HepG2 (cell line): ENCODE data around the gene CLHC1. TPM values are rescaled to one million over a fixed set of nuclear protein-coding genes. Genes with fewer than 3 reads are reported as not detected.

Experiments
- ATAC-seq: fragments of 200-7000 bp; cut with Tn5 transposase; 3 replicates; pipeline ENCODE4 v1.9.1; 2020; ENCODE audit warnings: mild to moderate bottlenecking, moderate library complexity
- BruUV-seq: library from RNA; stranded (reverse); fragments of 400-500 nt; replicated peaks from 2 replicates; lab custom pipeline; 2021; lab: Mats Ljungman, UMichigan
- CTCF ChIA-PET: fragments of 300-600 bp; formaldehyde crosslinking; extraction: SDS; loops from one replicate; lab custom pipeline; 2021; ENCODE audit warnings: low total read pairs, inconsistent platforms, low intra/inter-chr PET ratio; lab: Yijun Ruan, JAX
- POLR2A ChIA-PET: fragments of 350-600 bp; sonication (Branson Sonifier 250); formaldehyde crosslinking; loops from one replicate; lab custom pipeline; 2020; ENCODE audit warnings: antibody characterized with exemption, inconsistent platforms; lab: Yijun Ruan, JAX
- DNase-seq: peaks from one replicate; pipeline ENCODE4 v3.0.0-alpha.2; 2015; ENCODE audit warnings: low spot score
- FAIRE-seq: peaks from 3 replicates; lab custom pipeline; 2011; peaks lifted over from hg19 to GRCh38; lab: Jason Lieb, UNC
- H2AFZ ChIP-seq: one replicate; pipeline ENCODE4 v1.6.1; 2011; ENCODE audit warnings: low read length, inconsistent platforms
- H3K27ac ChIP-seq: fragments of 300-600 bp; 3 replicates; pipeline ENCODE4 v1.8.0; 2011; ENCODE audit warnings: mixed run types, mild to moderate bottlenecking, mixed read lengths, low read length, inconsistent platforms; ENCODE audit not compliant: insufficient read depth; ENCODE audit errors: extremely low read length
- H3K27me3 ChIP-seq, 2 experiments: fragments of 200-600 bp in 1 of 2; 2 replicates in 1 of 2; 3 replicates in 1 of 2; pipeline versions ENCODE4 v1.6.0 to v1.8.0; 2011; ENCODE audit warnings: low read length in 2 of 2, mild to moderate bottlenecking in 2 of 2, moderate library complexity in 2 of 2, inconsistent platforms in 1 of 2; ENCODE audit not compliant: insufficient read depth in 2 of 2, control insufficient read depth in 1 of 2
- H3K36me3 ChIP-seq, 2 experiments: fragments of 200-600 bp in 1 of 2; replicated peaks in 1 of 2; 2 replicates in 1 of 2; 3 replicates in 1 of 2; pipeline versions ENCODE4 v1.5.1 to v1.8.0; 2011; ENCODE audit warnings: low read length in 2 of 2, inconsistent platforms in 1 of 2; ENCODE audit not compliant: insufficient read depth in 2 of 2, control insufficient read depth in 1 of 2
- H3K4me1 ChIP-seq: 2 replicates; pipeline ENCODE4 v1.5.1; 2012; ENCODE audit warnings: low read length, inconsistent platforms; ENCODE audit not compliant: insufficient read depth
- H3K4me2 ChIP-seq: 2 replicates; pipeline ENCODE4 v1.6.0; 2011; ENCODE audit warnings: low read depth, low read length, inconsistent platforms
- H3K4me3 ChIP-seq, 3 experiments: fragments of 200-600 bp in 1 of 3; sonication (generic), shearing (Covaris generic) in 1 of 3; replicated peaks in 1 of 3; 2 replicates each; pipeline ENCODE4 v1.5.1; 2011 to 2016; ENCODE audit warnings: low read length in 3 of 3, inconsistent platforms in 2 of 3, low read depth in 2 of 3, mild to moderate bottlenecking in 2 of 3, control low read depth in 1 of 3, mixed read lengths in 1 of 3; ENCODE audit not compliant: insufficient read depth in 1 of 3
- H3K79me2 ChIP-seq: one replicate; pipeline ENCODE4 v1.6.1; 2011; ENCODE audit warnings: low read length, inconsistent platforms; ENCODE audit not compliant: insufficient read depth
- H3K9ac ChIP-seq: 2 replicates; pipeline ENCODE4 v1.6.0; 2011; ENCODE audit warnings: mild to moderate bottlenecking, low read depth, low read length, inconsistent platforms; ENCODE audit not compliant: insufficient read depth
- H3K9me3 ChIP-seq: 2 replicates; pipeline ENCODE4 v1.5.1; 2012; ENCODE audit warnings: mild to moderate bottlenecking, low read length
- H4K20me1 ChIP-seq: 2 replicates; pipeline ENCODE4 v1.6.0; 2011; ENCODE audit warnings: inconsistent platforms, mild to moderate bottlenecking, low read length, moderate library complexity; ENCODE audit not compliant: insufficient read depth
- SP1 ChIP-seq, 2 experiments: fragments of 450-650 bp in 1 of 2; sonication (generic) in 1 of 2; formaldehyde crosslinking in 1 of 2; IDR thresholded peaks; 2 replicates each; pipeline versions ENCODE4 v1.4.0 to v1.6.1; 2016 to 2020; ENCODE audit warnings: missing genetic modification reagents in 1 of 2
- ZBTB43 ChIP-seq: sonication (generic); formaldehyde crosslinking; conservative IDR thresholded peaks from 2 replicates; pipeline ENCODE4 v1.4.0; 2020; ENCODE audit warnings: missing genetic modification reagents
- ZNF710 ChIP-seq: sonication (generic); formaldehyde crosslinking; IDR thresholded peaks from 2 replicates; pipeline ENCODE4 v1.5.0; 2020; ENCODE audit warnings: mild to moderate bottlenecking, missing genetic modification reagents, borderline replicate concordance
- ZNF792 ChIP-seq: IDR thresholded peaks from 2 replicates; pipeline ENCODE4 v1.6.1; 2016
- in situ Hi-C: cut with HindIII; loops from 2 replicates; pipeline ENCODE4 v1.10.0; 2017; ENCODE audit warnings: low pct_unique_long_range_greater_than_20kb; ENCODE audit not compliant: extremely low pct_ligation_motif_present
- intact Hi-C: fragments of 100-400 bp; cut with micrococcal nuclease; formaldehyde crosslinking; loops from one replicate; pipeline ENCODE4 v1.10.0; 2022; ENCODE audit not compliant: unreplicated experiment
- polyA plus RNA-seq, 8 experiments: library from polyadenylated mRNA; depleted of rRNA in 3 of 8; stranded (reverse) in 7 of 8; unstranded in 1 of 8; fragments of >200 nt; fragmentation: Illumina TruSeq in 4 of 8; extraction: Trizol in 4 of 8; gene quantifications; 2 replicates each; pipeline versions ENCODE4 v1.2.1 to v1.2.3, GENCODE V29; 2011 to 2016; ENCODE audit warnings: low read depth in 4 of 8, missing spikeins in 1 of 8, mixed read lengths in 1 of 8; ENCODE audit not compliant: insufficient read depth in 1 of 8
- total RNA-seq, 5 experiments: library from RNA; depleted of rRNA; stranded (reverse); fragments of >200 nt; fragmentation: Illumina TruSeq; extraction: Trizol; gene quantifications; 2 replicates each; pipeline ENCODE4 v1.2.3, GENCODE V29; 2016; ENCODE audit warnings: low read depth in 1 of 5

CLHC1 gene
- total and polyA plus RNA-seq, 2 of the 13 experiments (the other 11 are each of a cell fraction or from before 2014, with no cell fraction given) = 9.8 to 12.6 TPM

GRCh38 chr2:55151733-55152433, 80.2 kb downstream of the CLHC1 start:
- peaks cover 0 to 53% of the 10 kb centered on the region in 2 experiments; a peak in 3 of 5 replicates for H3K27me3 ChIP-seq
- no peak overlapping the region for H2AFZ ChIP-seq
- POLR2A ChIA-PET = no interaction called here
- H3K27ac ChIP-seq = no peak overlapping the region
- CTCF ChIA-PET = no interaction called here
- no peak overlapping the region for H3K4me2 ChIP-seq
- intact Hi-C loops = no loop called here
- peaks cover 21% of the 10 kb centered on the region for H3K4me1 ChIP-seq
- H3K4me3 ChIP-seq = no peak overlapping the region
- H3K9ac ChIP-seq = no peak overlapping the region
- no peaks in the 10 kb centered on the region for H4K20me1 ChIP-seq
- TF ChIP-seq ZNF710 (no peak), ZBTB43 (CRISPR knock-in tag) (no peak), SP1 (IDR thresholded peaks at IDR 0.05) (no peak), SP1 (CRISPR knock-in tag; IDR thresholded peaks at IDR 0.05) (no peak), ZNF792 (no peak)
- H3K79me2 ChIP-seq = no peaks in the 10 kb centered on the region
- BruUV-seq = no TSS peak
- ATAC-seq (no peak), DNase-seq (no peak), FAIRE-seq (no peak)
- no peaks in the 10 kb centered on the region for H3K9me3 ChIP-seq
- no peaks in the 10 kb centered on the region for H3K36me3 ChIP-seq
- in situ Hi-C loops = no loop called here
